Neural cell (in vitro differentiated cells): ENCODE data around the gene INTS13. TPM values are rescaled to one million over a fixed set of nuclear protein-coding genes. Genes with fewer than 3 reads are reported as not detected.

Experiments used
- H2AFZ ChIP-seq: fragments of 200-600, 300-800 bp; sonication (generic), shearing (Covaris generic); 2 replicates; pipeline ENCODE4 v1.6.0; 2014; ENCODE audit warnings: low read depth, mild to moderate bottlenecking, antibody characterized with exemption, low read length, moderate library complexity
- H3F3A ChIP-seq: fragments of 200-600 bp; shearing (Covaris generic); 2 replicates; pipeline ENCODE4 v1.6.1; 2016; ENCODE audit warnings: mild to moderate bottlenecking, moderate library complexity, mixed read lengths, antibody characterized with exemption, low read length; ENCODE audit not compliant: insufficient read depth, poor library complexity, severe bottlenecking
- H3K27ac ChIP-seq: fragments of 200-600, 300-800 bp; sonication (generic), shearing (Covaris generic); 2 replicates; pipeline ENCODE4 v1.5.1; 2014; ENCODE audit warnings: mild to moderate bottlenecking, low read length, moderate library complexity
- H3K27me3 ChIP-seq: fragments of 300-800, 200-600 bp; sonication (generic), shearing (Covaris generic); 2 replicates; pipeline ENCODE4 v1.6.0; 2014; ENCODE audit warnings: mild to moderate bottlenecking, low read depth, low read length, moderate library complexity; ENCODE audit not compliant: insufficient read depth
- H3K36me3 ChIP-seq: fragments of 300-800, 200-600 bp; sonication (generic), shearing (Covaris generic); 2 replicates; pipeline ENCODE4 v1.5.1; 2014; ENCODE audit warnings: mild to moderate bottlenecking, antibody characterized with exemption, low read length, moderate library complexity; ENCODE audit not compliant: insufficient read depth
- H3K4me2 ChIP-seq: fragments of 300-800, 200-600 bp; sonication (generic), shearing (Covaris generic); 2 replicates; pipeline ENCODE4 v1.6.0; 2014; ENCODE audit warnings: mild to moderate bottlenecking, low read length
- H3K4me3 ChIP-seq: fragments of 300-800, 200-600 bp; sonication (generic), shearing (Covaris generic); 2 replicates; pipeline ENCODE4 v1.5.1; 2014; ENCODE audit warnings: mild to moderate bottlenecking, low read length, moderate library complexity
- H3K79me2 ChIP-seq: fragments of 200-600 bp; shearing (Covaris generic); replicated peaks from 2 replicates; pipeline ENCODE4 v1.6.0; 2014; ENCODE audit warnings: mild to moderate bottlenecking, low read length, moderate library complexity; ENCODE audit not compliant: insufficient read depth
- H3K9ac ChIP-seq: fragments of 300-800, 200-600 bp; sonication (generic), shearing (Covaris generic); 2 replicates; pipeline ENCODE4 v1.6.1; 2016; ENCODE audit warnings: mild to moderate bottlenecking, low read length, mixed read lengths
- H3K9me2 ChIP-seq: fragments of 200-600 bp; shearing (Covaris generic); 2 replicates; pipeline ENCODE4 v1.6.1; 2016; ENCODE audit warnings: mild to moderate bottlenecking, low read length, mixed read lengths; ENCODE audit not compliant: insufficient read depth
- H3K9me3 ChIP-seq: fragments of 200-600, 300-800 bp; sonication (generic), shearing (Covaris generic); 2 replicates; pipeline ENCODE4 v1.6.1; 2016; ENCODE audit warnings: mild to moderate bottlenecking, mixed run types, low read length, moderate library complexity, mixed read lengths
- H4K20me1 ChIP-seq: fragments of 200-600 bp; shearing (Covaris generic); 2 replicates; pipeline ENCODE4 v1.6.1; 2016; ENCODE audit warnings: mild to moderate bottlenecking, mixed run types; ENCODE audit not compliant: insufficient read depth
- CTCF ChIP-seq: fragments of 450-650 bp; IDR thresholded peaks from 2 replicates; pipeline ENCODE4 v1.5.1; 2014; ENCODE audit warnings: antibody characterized with exemption, mild to moderate bottlenecking, moderate library complexity; ENCODE audit not compliant: poor library complexity, severe bottlenecking
- EP300 ChIP-seq: fragments of 450-650 bp; conservative IDR thresholded peaks from 2 replicates; pipeline ENCODE4 v1.6.1; 2014; ENCODE audit warnings: antibody characterized with exemption, mild to moderate bottlenecking, moderate library complexity; ENCODE audit not compliant: poor library complexity, severe bottlenecking
- EZH2 ChIP-seq: fragments of 200-600, 300-800 bp; shearing (Covaris generic), sonication (generic); IDR thresholded peaks from 2 replicates; pipeline ENCODE4 v1.6.1; 2014; ENCODE audit warnings: antibody characterized with exemption, low read length, borderline replicate concordance, mild to moderate bottlenecking; ENCODE audit not compliant: insufficient read depth, poor library complexity, severe bottlenecking
- MXI1 ChIP-seq: fragments of 450-650 bp; conservative IDR thresholded peaks from 2 replicates; pipeline ENCODE4 v1.6.1; 2014; ENCODE audit warnings: antibody characterized with exemption, mild to moderate bottlenecking; ENCODE audit not compliant: poor library complexity, severe bottlenecking
- POLR2AphosphoS5 ChIP-seq: IDR thresholded peaks from 2 replicates; pipeline ENCODE4 v1.6.1; 2012
- RAD21 ChIP-seq: fragments of 450-650 bp; conservative IDR thresholded peaks from 2 replicates; pipeline ENCODE4 v1.6.1; 2014; ENCODE audit warnings: antibody characterized with exemption, mild to moderate bottlenecking, moderate library complexity
- REST ChIP-seq: IDR thresholded peaks from 2 replicates; pipeline ENCODE4 v1.6.1; 2012; ENCODE audit warnings: borderline replicate concordance
- SMC3 ChIP-seq: fragments of 450-650 bp; conservative IDR thresholded peaks from 2 replicates; pipeline ENCODE4 v1.6.1; 2014; ENCODE audit warnings: antibody characterized with exemption, mild to moderate bottlenecking, moderate library complexity; ENCODE audit not compliant: poor library complexity
- TAF1 ChIP-seq: IDR thresholded peaks from 2 replicates; pipeline ENCODE4 v1.6.1; 2012; ENCODE audit warnings: low read depth
- polyA plus RNA-seq: library from polyadenylated mRNA; depleted of rRNA; stranded (reverse); fragments of >200 nt; gene quantifications from 2 replicates; pipeline ENCODE4 v1.2.3, GENCODE V29; 2014

The INTS13 gene
- polyA plus RNA-seq, 1 donor from 2014 or later = 15.3 TPM

- Histone ChIP-seq H3K27me3 (no peaks in the 10 kb centered on the region), H3K9me3 (no peaks in the 10 kb centered on the region), H3K9me2 (no peaks in the 10 kb centered on the region), H3K36me3 (no peaks in the 10 kb centered on the region), H4K20me1 (no peaks in the 10 kb centered on the region), H3K4me3 (no peak overlapping the region), H2AFZ (no peak overlapping the region), H3K79me2 (no peaks in the 10 kb centered on the region), H3K4me2 (no peak overlapping the region), H3K9ac (no peak overlapping the region), H3F3A (no peaks in the 10 kb centered on the region), H3K27ac (no peak overlapping the region)
- TF ChIP-seq POLR2AphosphoS5 (peak; percentile 17), TAF1 (no peak), SMC3 (no peak), RAD21 (no peak), EZH2 (no peak)
These were observed 80.2 kb downstream of the INTS13 start for GRCh38 chr12:26857465-26858176.

- no peak for TF ChIP-seq EP300
- no peak for TF ChIP-seq RAD21
- no peak for TF ChIP-seq REST
- TF ChIP-seq POLR2AphosphoS5 = no peak
- TF ChIP-seq CTCF = no peak
- TF ChIP-seq MXI1 = no peak
- TF ChIP-seq EZH2 = no peak
- TF ChIP-seq TAF1 = no peak
- no peak for TF ChIP-seq SMC3
- H4K20me1 ChIP-seq = no peaks in the 10 kb centered on the region
- no peak overlapping the region for H3K9ac ChIP-seq
- H3K27me3 ChIP-seq = no peaks in the 10 kb centered on the region
- H3K36me3 ChIP-seq = no peaks in the 10 kb centered on the region
- H2AFZ ChIP-seq = no peak overlapping the region
- no peak overlapping the region for H3K4me3 ChIP-seq
- H3K79me2 ChIP-seq = no peaks in the 10 kb centered on the region
- no peaks in the 10 kb centered on the region for H3F3A ChIP-seq
- no peaks in the 10 kb centered on the region for H3K9me2 ChIP-seq
- H3K9me3 ChIP-seq = no peaks in the 10 kb centered on the region
- no peak overlapping the region for H3K27ac ChIP-seq
- no peak overlapping the region for H3K4me2 ChIP-seq
These were observed 82.4 kb downstream of the INTS13 start for GRCh38 chr12:26855337-26855736.

Other genes starting within 250 kb of the INTS13 start
- gene ITPR2, start 104.8 kb downstream of the INTS13 start, polyA plus RNA-seq = 0.34 and 2.0 TPM in 2 replicates
- gene FGFR1OP2, start 489 bp upstream of the INTS13 start, polyA plus RNA-seq = 79.4 and 88.8 TPM in 2 replicates
- gene TM7SF3, start 76.4 kb upstream of the INTS13 start, polyA plus RNA-seq = 30.0 and 51.0 TPM in 2 replicates
- 62.6 and 72.2 TPM in 2 replicates for gene MED21, start 84.6 kb upstream of the INTS13 start, polyA plus RNA-seq
- not detected in 2 replicates for gene C12orf71, start 144.6 kb upstream of the INTS13 start, polyA plus RNA-seq